NCI-H2196 (cell line): ENCODE measurements around the gene DNASE1.

Experiments
- DNase-seq: peaks from one replicate; lab custom pipeline; 2025; ENCODE audit not compliant: unreplicated experiment; lab: John Stamatoyannopoulos, UW

The DNASE1 gene

GRCh38 chr16:3694051-3694450 is 39.6 kb downstream of the DNASE1 start:
- DNase-seq = no peak

GRCh38 chr16:3695610-3696369 is 41.3 kb downstream of the DNASE1 start:
- DNase-seq = no peak

- no peak for DNase-seq
Measured at GRCh38 chr16:3696425-3697218, 42.1 kb downstream of the DNASE1 start.

GRCh38 chr16:3698941-3699340 is 44.5 kb downstream of the DNASE1 start:
- DNase-seq = no peak

- DNase-seq = no peak
Measured at GRCh38 chr16:3701531-3701930, 47.0 kb downstream of the DNASE1 start.

GRCh38 chr16:3702082-3702481 is 47.6 kb downstream of the DNASE1 start:
- DNase-seq = no peak

GRCh38 chr16:3706253-3707012 is 51.9 kb downstream of the DNASE1 start:
- no peak for DNase-seq
